HG02588 (cell line): ENCODE data around the gene WDR7.

ENCODE experiments used
- ATAC-seq: cut with Tn5 transposase; IDR thresholded peaks from one replicate; pipeline ENCODE4 v1.9.1; 2021; ENCODE audit warnings: mild to moderate bottlenecking, moderate library complexity; ENCODE audit not compliant: unreplicated experiment

WDR7 gene

DNA sequence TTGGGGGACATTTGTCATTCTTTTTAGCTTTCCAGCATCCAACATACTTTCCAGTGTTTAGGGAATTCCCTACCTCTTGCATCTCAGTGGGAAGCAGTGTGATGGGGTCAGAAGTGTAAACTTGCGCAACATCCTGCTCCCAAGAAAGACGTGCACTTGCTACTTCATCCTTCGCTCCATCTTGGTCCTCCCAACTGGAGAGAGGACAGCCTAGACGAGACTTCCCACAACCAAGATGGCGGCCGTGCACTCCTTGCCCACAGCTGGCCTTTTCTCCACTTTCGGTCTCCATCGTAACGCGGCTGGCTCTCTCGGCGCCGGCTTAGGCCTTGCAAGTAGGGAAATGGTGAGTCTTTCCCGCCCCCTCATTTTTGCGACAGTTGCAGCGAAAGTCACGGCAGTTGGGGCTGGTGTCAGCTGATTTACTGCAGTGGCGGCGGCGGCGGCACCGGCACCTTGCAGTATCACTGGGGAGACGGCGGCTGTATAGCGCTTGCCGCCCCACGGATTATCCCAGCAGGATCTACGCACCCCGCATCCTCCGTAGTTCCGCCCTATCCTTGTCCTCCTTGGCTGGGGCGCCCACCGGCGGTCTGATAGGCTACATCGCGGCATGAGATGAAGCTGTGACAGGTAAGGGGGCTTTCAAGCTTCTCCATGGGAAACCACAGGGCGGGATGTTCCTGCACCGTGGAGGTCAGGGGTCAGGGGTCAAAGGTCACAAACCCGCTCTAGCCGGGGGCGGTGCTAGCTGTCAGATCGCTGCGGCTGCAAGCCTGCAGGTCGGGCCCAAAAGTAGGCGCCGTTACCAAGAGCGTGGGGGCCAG, at the start of gene WDR7:
WDR7 (plus strand) TSS at position 416 of the 827 bp plus-strand sequence. CDS start 21,157 bp downstream, outside the sequence.
- ATAC-seq, result peak; percentile 97

DNA sequence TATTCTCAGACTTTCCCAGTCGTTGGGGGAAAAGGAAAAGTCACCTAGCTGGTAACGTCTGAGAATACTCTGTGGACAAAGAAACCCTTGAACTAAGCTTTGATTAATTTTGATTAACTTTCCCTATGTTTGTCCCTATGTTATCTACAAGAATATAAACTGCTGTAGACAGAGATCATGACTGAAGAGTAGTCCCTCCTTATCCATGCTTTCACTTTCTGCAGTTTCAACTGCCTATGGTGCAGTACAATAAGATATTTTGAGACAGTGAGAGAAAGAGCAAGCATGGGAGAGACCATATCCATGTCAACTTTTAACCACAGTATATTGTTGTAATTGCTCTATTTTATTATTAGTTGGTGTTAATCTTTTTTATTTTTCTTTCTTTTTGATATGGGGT, 44.5 kb upstream of the WDR7 start:
- ATAC-seq, result no peak

DNA sequence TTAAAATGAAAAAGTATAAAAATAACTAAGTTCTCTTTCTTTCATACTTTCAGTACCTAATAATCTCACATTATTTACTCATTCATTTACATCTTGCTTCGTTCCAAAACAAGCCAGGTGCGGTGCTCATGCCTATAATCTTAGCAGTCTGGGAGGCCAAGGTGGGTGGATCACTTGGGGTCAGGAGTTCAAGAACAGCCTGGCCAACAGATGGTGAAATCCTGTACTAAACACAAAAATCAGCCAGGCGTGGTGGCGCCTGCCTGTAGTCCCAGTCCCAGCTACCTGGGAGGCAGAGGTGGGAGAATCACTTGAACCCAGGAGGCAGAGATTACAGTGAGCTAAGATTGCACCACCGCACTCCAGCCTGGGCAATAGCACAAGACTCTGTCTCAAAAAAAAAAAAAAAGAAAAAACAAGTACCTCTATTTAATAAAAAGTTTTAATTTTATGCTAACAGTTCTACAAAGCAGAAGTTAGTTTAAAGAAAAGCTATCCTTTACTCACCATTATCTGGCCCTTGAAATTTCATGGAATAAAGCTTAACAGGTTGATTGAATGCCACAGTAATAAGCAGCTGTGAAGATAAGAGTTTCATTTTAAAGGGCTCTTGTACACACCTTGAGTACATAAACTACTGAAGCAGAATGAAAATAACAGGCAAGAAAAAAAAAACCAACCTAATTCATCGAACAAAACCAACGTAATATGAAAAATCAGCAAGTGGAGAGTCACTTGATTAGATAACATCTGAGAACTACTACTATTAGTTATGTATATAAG, 35.2 kb upstream of the WDR7 start:
- no peak for ATAC-seq

DNA sequence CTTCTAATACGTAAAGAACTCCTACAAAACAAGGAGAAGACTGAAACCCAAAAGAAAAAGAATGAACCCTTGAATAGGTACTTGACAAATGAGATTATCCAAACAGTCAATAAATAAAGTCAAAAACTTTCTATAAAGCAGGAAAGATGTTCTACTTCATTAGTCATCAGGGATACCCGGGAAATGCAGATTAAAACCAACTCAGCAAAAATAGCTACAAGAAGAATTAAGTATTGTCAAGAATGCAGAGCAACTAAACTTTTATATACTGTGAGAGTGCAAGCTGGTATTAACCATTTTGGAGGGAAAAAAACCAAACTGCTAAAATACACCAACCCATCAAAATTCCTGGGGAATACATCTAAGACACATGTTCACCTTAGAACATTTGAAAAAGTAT, 23.2 kb upstream of the WDR7 start:
- ATAC-seq, result no peak

DNA sequence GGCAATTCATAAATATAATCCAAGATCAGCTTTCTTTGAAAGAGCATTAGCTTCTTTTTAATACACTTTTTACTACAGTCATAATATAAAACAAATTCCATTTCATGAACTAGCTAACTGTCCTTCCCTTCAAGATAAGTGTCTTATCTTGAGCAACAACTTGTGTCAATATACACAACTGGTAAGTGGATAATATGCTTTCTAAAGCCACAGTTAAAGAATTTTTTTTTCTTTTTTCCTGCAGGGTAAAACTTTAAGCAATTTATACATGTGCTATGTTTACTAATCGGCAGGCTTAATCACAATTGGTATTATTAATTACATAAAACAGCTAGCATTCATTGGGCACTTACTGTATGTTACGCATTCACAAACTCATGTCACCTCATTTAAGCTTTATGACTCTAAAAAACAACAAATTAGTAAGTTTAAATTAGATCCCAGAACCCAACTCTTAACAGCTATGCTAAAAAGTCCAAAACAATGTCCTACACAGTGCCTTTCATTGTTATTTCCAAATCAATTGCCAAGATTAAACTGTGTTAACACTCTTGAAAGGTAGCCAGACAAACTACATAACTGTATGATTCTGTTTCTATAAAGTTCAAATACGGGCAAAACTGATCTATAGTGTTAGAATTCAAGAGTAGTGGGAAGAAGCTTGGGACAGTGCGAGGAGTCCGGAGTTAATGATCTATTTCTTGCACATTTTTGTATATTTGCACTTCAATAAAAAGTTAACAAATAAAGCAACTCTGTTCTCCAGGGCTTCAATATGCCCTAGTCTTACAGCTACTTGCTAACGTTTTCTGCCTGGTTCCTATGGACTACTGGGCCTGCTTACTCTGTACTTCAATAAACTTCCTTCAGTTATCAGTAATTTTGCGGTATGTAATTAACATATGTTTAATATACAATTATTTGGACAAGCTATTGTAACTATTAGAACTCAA, 18.8 kb upstream of the WDR7 start:
- ATAC-seq, result no peak

DNA sequence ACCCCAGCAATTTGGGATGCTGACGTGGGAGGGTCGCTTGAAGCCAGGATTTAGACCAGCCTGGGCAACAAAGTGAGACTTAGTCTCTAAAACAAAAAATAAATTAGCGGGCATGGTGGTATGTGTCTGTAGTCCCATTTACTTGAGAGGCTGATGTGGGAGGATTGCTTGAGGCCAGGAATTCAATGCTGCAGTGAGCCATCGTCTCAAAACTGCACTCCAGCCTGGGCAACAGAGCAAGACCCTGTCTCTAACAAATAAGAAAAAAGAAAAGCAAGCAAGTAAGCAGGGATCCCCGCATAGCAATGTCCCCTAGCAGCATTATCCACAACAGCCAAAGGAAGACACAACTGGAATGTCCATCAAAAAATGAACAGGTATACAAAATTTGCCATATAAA, 16.2 kb upstream of the WDR7 start:
- no peak for ATAC-seq

DNA sequence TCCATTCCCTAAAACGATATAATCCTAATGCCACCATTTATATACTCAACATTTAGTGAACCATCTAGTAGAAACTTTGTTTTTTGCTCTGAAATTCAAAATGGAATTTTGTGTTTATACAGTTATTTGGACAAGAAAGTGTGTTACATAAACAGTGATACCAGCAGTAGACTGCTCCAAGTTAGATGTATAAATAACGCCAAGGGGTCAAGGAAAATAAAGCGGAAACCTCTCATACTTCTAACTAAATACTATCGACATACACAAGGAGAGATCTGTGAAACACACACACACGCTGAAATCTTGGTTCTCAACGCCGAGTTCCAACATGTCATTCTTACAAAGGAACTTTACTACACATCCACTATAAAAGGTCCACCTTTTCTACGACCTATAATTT, 14.0 kb upstream of the WDR7 start:
- no peak for ATAC-seq

DNA sequence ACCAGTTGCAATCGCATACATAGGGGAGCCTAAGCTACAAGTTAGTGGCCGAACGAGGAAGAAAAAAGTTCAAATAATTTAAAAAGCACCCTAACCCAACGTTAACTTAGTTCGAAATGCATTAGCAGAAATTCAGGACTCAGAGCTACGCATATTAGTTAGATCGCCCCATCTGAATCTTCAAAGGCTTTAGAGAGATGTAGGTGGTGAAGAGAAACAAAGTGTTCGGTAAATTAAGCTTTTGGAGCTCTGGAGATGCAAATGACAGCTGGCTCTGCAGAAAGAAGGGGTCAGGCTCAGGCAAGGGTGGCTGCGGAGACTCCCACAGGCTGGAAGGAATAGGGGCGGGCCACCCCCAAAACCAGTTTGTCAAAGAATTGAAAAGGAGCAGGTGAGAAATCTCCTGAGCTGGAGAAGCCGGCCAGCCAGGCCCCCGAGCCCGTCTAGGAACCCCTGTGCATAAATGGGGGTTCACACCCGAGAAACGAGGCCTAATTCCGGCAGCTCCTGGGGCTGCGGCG, 13.4 kb upstream of the WDR7 start:
- peak; percentile 7 for ATAC-seq

DNA sequence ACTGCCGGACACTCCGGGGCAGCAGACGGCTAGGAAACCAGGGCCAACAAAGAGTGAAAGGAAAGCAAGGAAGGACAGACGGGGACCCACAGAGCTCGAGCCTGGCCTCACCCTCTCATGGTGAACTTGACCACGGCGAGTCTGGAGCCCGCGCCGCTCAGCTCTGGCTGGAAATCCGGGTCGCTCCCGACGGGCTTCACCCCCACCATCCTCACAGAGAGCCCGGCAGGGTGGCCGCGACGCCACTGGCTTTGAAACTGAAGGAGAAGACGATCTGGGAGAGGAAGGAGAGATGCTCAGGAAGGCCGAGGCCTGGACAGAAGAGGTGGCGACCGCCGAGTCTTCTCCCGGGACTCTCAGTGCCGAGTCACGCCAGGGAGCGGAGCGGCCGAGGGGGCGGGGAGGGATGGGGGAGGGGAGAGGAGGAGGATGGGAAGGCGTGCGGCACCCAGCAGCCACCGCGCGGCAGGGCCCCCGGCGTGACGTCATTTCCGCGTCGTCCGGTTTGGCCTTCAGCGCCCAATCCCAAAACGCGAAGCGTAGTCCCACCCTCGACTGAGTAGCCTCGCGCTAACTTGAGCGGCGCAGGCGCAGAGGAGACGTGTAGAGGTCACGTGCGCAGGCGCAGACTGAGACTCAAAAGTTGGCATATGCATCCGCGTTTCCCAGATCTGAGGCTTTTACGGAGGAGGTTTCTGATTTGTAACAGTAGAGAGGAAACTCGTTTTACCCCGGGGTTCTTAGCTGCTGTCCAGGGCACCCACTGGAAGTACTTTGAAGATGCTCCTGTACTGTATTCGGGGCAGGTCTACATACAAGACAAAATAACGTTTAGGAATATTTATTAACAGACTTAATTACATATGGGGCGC, 12.7 kb upstream of the WDR7 start, which contains the start of gene TXNL1:
TXNL1 (minus strand) TSS at position 361 of the 872 bp plus-strand sequence; CDS start at position 209, 152 bp downstream.
- ATAC-seq, result peak; percentile 98

DNA sequence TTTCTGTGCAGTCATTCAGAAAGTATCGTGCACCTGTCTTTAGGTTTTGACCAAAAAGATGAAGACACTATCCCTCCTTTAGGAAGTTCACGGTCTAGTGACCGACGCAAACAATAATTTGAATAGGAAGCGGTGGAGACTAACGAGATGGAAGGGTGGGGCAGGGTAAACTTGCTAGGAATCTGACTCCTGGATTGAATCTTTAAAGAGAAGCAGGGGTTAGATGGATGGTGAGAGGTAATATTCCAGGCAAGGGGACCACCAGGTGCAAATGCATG, 12.1 kb upstream of the WDR7 start:
- ATAC-seq, result no peak

DNA sequence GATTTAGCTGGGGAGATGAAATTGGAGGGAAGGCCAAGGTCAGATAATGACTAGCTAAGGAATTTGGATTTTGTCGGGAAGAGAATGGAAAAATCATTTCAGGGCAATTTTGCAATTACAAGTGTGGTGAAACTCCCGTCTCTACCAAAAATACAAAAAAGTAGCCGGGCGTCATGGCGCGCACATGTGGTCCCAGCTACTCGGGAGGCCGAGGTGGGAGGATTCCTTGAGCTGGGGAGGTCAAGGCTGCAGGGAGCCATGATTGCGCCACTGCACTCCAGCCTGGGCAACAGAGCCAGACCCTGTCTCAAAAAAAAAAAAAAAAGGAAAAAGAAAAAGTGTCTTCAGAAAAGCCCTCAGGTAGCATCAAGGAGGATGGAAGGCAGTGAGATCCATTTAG, 11.6 kb upstream of the WDR7 start:
- ATAC-seq, result no peak

DNA sequence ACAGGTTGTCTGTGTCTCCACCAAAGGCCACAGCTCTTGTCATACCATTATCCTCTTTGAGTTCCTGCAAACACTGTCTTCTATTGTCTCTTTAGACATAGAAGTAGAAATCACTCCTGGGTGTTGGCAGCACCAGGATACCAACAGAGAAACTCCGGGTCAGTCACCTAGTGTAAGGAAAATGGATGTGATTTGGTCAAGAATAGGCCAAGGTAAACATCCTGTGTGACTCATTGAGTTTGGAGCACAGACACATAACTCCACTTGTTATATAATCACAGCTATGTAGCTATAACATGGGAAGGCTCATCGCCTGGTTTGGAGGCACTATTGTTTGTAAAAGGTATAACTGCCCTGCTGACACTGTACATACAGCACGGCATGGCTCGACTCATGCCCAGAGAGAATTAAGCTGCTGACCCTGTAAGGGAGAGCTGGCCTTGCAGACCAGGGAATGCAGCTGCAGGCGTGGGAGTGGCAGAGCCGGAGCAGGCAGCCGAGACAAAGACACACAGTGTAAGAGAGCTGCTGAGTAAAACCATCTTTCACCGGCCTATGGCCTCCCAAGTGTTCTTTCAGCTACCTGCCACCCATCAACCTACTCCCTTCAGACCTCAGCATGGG, 9.3 kb upstream of the WDR7 start:
- no peak for ATAC-seq

DNA sequence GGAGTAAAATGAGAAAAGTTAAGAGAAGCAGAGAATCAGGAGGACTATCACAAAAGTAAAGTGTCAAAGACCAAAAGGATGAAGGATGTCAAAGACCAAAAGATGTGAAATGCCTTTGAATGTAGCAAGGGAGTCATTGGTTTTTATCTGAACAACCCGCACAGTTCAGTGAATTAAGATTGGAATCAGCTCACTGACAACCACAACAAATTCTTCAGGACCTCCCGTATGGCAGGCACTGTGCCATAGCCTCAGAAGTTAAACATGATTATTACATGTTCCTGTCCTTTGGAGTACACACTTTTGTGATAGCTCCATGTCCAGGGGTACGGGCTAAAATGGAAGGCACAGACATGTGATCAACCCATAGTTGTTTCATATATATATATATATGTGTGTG, 7.8 kb upstream of the WDR7 start:
- no peak for ATAC-seq

DNA sequence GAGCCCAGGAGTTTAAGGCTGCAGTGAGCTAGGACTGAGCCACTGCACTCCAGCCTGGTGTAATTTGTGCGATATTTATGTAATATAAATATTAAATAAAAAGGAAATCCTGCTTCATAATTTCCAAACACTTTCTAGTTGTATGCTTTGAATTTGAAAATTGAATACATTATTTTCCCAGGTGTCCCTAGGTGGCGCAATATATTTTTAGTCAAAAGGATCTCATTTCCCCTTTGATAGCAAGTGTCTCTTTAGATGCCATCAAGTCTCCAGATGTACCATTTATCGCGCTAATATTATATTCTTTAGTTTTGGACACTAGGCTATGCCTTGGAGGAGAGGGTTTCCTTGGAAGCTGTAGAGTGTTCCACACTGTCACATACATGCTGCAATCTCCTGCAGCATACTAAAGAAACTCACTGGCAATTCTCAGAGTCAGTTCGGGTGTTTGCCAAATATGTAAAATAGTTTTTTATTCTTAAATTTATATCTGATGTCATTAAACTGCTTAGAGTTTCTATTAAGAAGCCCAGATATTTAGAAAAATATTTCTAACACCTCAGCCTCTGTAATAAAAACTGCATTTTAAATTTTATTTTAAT, 5.6 kb upstream of the WDR7 start:
- ATAC-seq, result no peak

DNA sequence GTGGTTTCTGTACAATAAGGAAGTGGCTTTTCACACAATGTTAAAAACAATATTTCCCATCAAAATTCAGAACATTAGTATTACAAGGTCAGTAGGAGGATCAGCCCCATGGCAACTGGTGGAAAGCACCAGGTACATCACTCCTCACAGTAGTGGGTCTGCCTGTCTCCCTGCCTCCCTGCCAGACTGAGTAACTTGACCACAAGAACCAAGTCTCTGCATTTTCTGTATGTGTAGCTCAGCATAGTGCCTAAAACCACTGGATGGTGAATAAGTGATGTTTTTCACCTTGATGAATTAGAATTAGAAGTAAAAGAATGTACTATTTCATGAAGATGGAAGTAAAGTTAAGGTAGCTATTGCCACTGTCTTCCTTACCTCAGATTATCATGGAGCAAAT, 4.1 kb upstream of the WDR7 start:
- no peak for ATAC-seq

DNA sequence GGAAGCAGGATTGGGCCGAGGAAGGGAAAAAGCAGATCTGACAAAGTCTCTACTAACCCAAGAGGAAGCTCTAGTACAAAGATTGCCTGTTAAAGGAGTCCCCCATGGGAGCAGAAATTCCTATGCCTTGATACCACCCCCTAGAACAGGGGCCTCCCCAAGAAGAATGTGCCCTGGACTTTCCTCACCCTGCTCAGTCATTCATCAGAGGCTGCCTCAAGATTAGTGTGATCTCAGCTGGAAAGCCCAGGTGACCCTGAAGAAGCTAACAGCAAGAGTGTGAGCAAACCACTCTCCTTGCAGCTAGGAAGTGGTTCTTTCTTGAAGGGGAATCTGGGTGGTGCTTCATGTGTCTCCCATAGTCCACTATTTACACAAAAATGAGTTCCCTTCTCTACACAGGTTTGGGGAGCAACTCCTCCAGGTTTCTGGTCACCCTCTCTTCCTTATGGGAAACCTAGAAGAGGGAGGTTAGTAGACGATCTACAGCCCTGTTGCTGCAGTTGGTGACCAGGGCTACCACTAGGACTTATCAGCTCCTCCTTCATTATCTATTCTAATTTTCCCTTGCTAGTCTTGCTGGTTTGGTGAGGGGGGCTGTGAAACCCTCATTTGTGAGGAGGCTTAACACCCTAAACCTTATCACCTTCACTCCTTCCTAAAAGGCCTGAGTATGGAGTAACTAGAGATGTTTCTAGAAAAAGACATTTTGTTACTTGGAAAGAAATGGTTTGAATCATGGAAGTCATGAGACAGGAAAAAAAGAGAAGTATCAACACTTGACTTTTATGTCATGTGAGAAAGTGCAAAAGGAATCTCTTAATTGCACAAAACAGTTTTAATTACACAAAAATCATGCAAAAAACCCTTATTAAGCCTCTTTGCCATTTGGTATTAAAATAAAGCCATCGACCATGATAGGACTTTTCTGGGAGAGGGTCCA, 2.9 kb upstream of the WDR7 start:
- no peak for ATAC-seq

DNA sequence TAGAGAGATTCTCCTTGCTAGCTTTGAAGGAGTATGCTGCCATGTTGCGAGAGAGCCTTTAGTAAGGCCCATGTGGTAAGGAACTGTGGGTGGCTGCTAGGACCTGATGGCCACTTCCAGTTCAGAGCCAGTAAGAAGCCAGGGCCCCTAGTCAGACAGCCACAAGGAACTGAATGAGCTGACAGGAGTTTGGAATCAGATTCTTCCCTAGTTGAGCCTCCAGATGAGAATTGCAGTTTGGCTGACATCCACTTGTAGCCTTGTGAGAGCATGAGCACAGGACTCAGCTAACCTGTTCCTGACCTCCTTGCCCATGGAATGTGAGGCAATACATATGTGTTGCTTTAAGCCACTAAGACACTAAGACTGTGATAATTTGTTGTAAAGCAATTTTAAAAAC, 1.2 kb upstream of the WDR7 start:
- no peak for ATAC-seq

DNA sequence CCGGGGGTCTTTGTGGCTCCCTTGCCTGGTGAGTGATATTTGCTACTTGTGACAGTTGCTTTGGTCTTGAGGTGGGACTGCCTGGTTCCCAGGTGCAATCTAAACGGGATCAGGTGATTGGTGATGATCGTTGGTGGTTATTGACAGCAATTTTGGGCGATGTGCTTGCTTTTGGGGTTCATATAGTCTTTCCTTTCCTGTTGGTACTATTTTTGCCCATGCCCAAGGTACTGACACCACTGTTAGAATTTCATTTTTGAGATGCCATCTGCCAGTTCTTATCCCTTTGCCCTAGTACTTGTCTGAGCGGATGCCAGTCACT, 573 bp downstream of the WDR7 start:
- no peak for ATAC-seq
